VCaP (cell line): ENCODE measurements around the gene UTP15.
A peak's percentile ranks its signal among the peaks of the same experiment; 100 is the strongest.

ENCODE experiments used
- H3K27ac ChIP-seq: fragments of 450-650 bp; 2 replicates; pipeline ENCODE4 v1.5.1; 2017
- CTCF ChIP-seq: fragments of 450-650 bp; conservative IDR thresholded peaks from 2 replicates; pipeline ENCODE4 v1.5.1; 2017; ENCODE audit warnings: mild to moderate bottlenecking, moderate library complexity

The UTP15 gene

GRCh38 chr5:73565139-73565968 is at the start of gene UTP15, which contains the start of gene ANKRA2:
Gene UTP15 (plus strand): TSS chr5:73565743. CDS start chr5:73567345, 1,602 bp downstream.
Gene ANKRA2 (minus strand): TSS chr5:73565639. CDS start chr5:73562881, 2,758 bp downstream.
- no peak for TF ChIP-seq CTCF
- H3K27ac ChIP-seq = peak within 1 kb of the TSS; percentile 87

GRCh38 chr5:73519531-73520283 is 45.8 kb upstream of the UTP15 start:
- peak; percentile 74 for TF ChIP-seq CTCF
- H3K27ac ChIP-seq = peak overlapping the region; percentile 26; the same call in 1 of the 2 replicates

- no peak overlapping the region for H3K27ac ChIP-seq
- TF ChIP-seq CTCF = no peak
Observed at GRCh38 chr5:73522989-73523388, 42.6 kb upstream of the UTP15 start.

GRCh38 chr5:73523861-73524260 is 41.7 kb upstream of the UTP15 start:
- no peak overlapping the region for H3K27ac ChIP-seq
- TF ChIP-seq CTCF = no peak

- H3K27ac ChIP-seq = no peak overlapping the region
- no peak for TF ChIP-seq CTCF
Observed at GRCh38 chr5:73525606-73526203, 39.8 kb upstream of the UTP15 start.

GRCh38 chr5:73528248-73528647 is 37.3 kb upstream of the UTP15 start:
- TF ChIP-seq CTCF = no peak
- no peak overlapping the region for H3K27ac ChIP-seq

GRCh38 chr5:73529081-73529480 is 36.5 kb upstream of the UTP15 start:
- TF ChIP-seq CTCF = no peak
- H3K27ac ChIP-seq = no peak overlapping the region
